HEK293 (cell line): ENCODE data around the gene TBC1D9B.

Experiments used
- FEZF1 ChIP-seq: fragments of 450-650 bp; formaldehyde crosslinking; IDR thresholded peaks from 2 replicates; pipeline ENCODE4 v1.5.1; 2016; ENCODE audit warnings: missing biosample characterization, missing genetic modification characterization
- GLI2 ChIP-seq: fragments of 450-650 bp; formaldehyde crosslinking; IDR thresholded peaks from 2 replicates; pipeline ENCODE4; 2017; ENCODE audit warnings: missing biosample characterization, missing genetic modification characterization, low read depth, borderline replicate concordance
- GLIS2 ChIP-seq: fragments of 450-650 bp; formaldehyde crosslinking; IDR thresholded peaks from 2 replicates; pipeline ENCODE4 v1.5.1; 2016; ENCODE audit warnings: missing biosample characterization, missing genetic modification characterization
- SP3 ChIP-seq: fragments of 450-650 bp; formaldehyde crosslinking; IDR thresholded peaks from 2 replicates; pipeline ENCODE4 v1.5.1; 2016; ENCODE audit warnings: missing biosample characterization, missing genetic modification characterization
- YY2 ChIP-seq: fragments of 450-650 bp; formaldehyde crosslinking; IDR thresholded peaks from 2 replicates; pipeline ENCODE4 v1.5.1; 2016; ENCODE audit warnings: missing biosample characterization, missing genetic modification characterization
- ZBTB1 ChIP-seq: fragments of 450-650 bp; formaldehyde crosslinking; IDR thresholded peaks from 2 replicates; pipeline ENCODE4 v1.5.1; 2016; ENCODE audit warnings: missing biosample characterization, missing genetic modification characterization
- ZNF10 ChIP-seq: fragments of 450-650 bp; formaldehyde crosslinking; IDR thresholded peaks from 2 replicates; pipeline ENCODE4 v1.5.1; 2017; ENCODE audit warnings: missing biosample characterization, missing genetic modification characterization
- ZNF121 ChIP-seq: fragments of 450-650 bp; formaldehyde crosslinking; IDR thresholded peaks from 2 replicates; pipeline ENCODE4 v1.5.1; 2016; ENCODE audit warnings: missing biosample characterization, missing genetic modification characterization
- ZNF19 ChIP-seq: fragments of 450-650 bp; formaldehyde crosslinking; IDR thresholded peaks from 2 replicates; pipeline ENCODE4; 2016; ENCODE audit warnings: missing biosample characterization, missing genetic modification characterization, low read depth
- ZNF302 ChIP-seq: fragments of 450-650 bp; formaldehyde crosslinking; IDR thresholded peaks from 2 replicates; pipeline ENCODE4 v1.5.1; 2016; ENCODE audit warnings: missing biosample characterization, missing genetic modification characterization, low read depth
- ZNF341 ChIP-seq: fragments of 450-650 bp; formaldehyde crosslinking; IDR thresholded peaks from 2 replicates; pipeline ENCODE4; 2016; ENCODE audit warnings: low read depth, missing biosample characterization, missing genetic modification characterization
- ZNF48 ChIP-seq: fragments of 450-650 bp; formaldehyde crosslinking; IDR thresholded peaks from 2 replicates; pipeline ENCODE4 v1.5.1; 2016; ENCODE audit warnings: missing biosample characterization, missing genetic modification characterization
- ZNF510 ChIP-seq: fragments of 450-650 bp; formaldehyde crosslinking; IDR thresholded peaks from 2 replicates; pipeline ENCODE4 v1.5.1; 2018; ENCODE audit warnings: mild to moderate bottlenecking, missing genetic modification characterization, missing biosample characterization; ENCODE audit not compliant: insufficient replicate concordance
- ZNF521 ChIP-seq: fragments of 450-650 bp; formaldehyde crosslinking; IDR thresholded peaks from 2 replicates; pipeline ENCODE4 v1.5.1; 2017; ENCODE audit warnings: missing biosample characterization, mild to moderate bottlenecking, missing genetic modification characterization
- ZNF585B ChIP-seq: fragments of 450-650 bp; formaldehyde crosslinking; IDR thresholded peaks from 2 replicates; pipeline ENCODE4 v1.5.1; 2016; ENCODE audit warnings: missing biosample characterization, missing genetic modification characterization
- ZNF701 ChIP-seq: fragments of 450-650 bp; formaldehyde crosslinking; IDR thresholded peaks from 2 replicates; pipeline ENCODE4 v1.5.1; 2016; ENCODE audit warnings: missing biosample characterization, missing genetic modification characterization
- ZNF747 ChIP-seq: fragments of 450-650 bp; formaldehyde crosslinking; IDR thresholded peaks from 2 replicates; pipeline ENCODE4 v1.5.1; 2016; ENCODE audit warnings: missing biosample characterization, missing genetic modification characterization
- ZNF76 ChIP-seq: fragments of 450-650 bp; formaldehyde crosslinking; IDR thresholded peaks from 2 replicates; pipeline ENCODE4; 2016; ENCODE audit warnings: low read depth, missing biosample characterization, missing genetic modification characterization, borderline replicate concordance
- ZSCAN30 ChIP-seq: fragments of 450-650 bp; IDR thresholded peaks from 2 replicates; pipeline ENCODE4 v1.5.1; 2018; ENCODE audit warnings: missing biosample characterization, mild to moderate bottlenecking, missing genetic modification characterization, moderate library complexity
- TF ChIP-seq, protein P1 (sequence below): fragments of 450-650 bp; formaldehyde crosslinking; IDR thresholded peaks from 2 replicates; pipeline ENCODE4 v1.5.1; 2016; ENCODE audit warnings: missing biosample characterization, missing genetic modification characterization, low read depth
- TF ChIP-seq, protein P2 (sequence below): fragments of 450-650 bp; formaldehyde crosslinking; optimal IDR thresholded peaks from 2 replicates; pipeline ENCODE3; 2016; ENCODE audit warnings: missing biosample characterization, mild to moderate bottlenecking, missing genetic modification characterization
- TF ChIP-seq, protein P3 (sequence below): fragments of 450-650 bp; formaldehyde crosslinking; IDR thresholded peaks from 2 replicates; pipeline ENCODE4 v1.5.1; 2016; ENCODE audit warnings: missing biosample characterization, missing genetic modification characterization
- TF ChIP-seq, protein P4 (sequence below): fragments of 450-650 bp; formaldehyde crosslinking; IDR thresholded peaks from 2 replicates; pipeline ENCODE4 v1.5.1; 2017; ENCODE audit warnings: missing biosample characterization, missing genetic modification characterization
- TF ChIP-seq, protein P5 (sequence below): fragments of 450-650 bp; formaldehyde crosslinking; IDR thresholded peaks from 2 replicates; pipeline ENCODE4 v1.5.1; 2016; ENCODE audit warnings: missing biosample characterization, missing genetic modification characterization
- TF ChIP-seq, protein P6 (sequence below): fragments of 450-650 bp; formaldehyde crosslinking; IDR thresholded peaks from 2 replicates; pipeline ENCODE4 v1.5.1; 2017; ENCODE audit warnings: missing biosample characterization, mild to moderate bottlenecking, missing genetic modification characterization, moderate library complexity
- TF ChIP-seq, protein P7 (sequence below): fragments of 450-650 bp; formaldehyde crosslinking; IDR thresholded peaks from 2 replicates; pipeline ENCODE4 v1.5.1; 2016; ENCODE audit warnings: missing biosample characterization, missing genetic modification characterization
- TF ChIP-seq, protein P8 (sequence below): fragments of 450-650 bp; formaldehyde crosslinking; IDR thresholded peaks from 2 replicates; pipeline ENCODE4 v1.5.1; 2016; ENCODE audit warnings: missing biosample characterization, missing genetic modification characterization

The TBC1D9B gene

DNA sequence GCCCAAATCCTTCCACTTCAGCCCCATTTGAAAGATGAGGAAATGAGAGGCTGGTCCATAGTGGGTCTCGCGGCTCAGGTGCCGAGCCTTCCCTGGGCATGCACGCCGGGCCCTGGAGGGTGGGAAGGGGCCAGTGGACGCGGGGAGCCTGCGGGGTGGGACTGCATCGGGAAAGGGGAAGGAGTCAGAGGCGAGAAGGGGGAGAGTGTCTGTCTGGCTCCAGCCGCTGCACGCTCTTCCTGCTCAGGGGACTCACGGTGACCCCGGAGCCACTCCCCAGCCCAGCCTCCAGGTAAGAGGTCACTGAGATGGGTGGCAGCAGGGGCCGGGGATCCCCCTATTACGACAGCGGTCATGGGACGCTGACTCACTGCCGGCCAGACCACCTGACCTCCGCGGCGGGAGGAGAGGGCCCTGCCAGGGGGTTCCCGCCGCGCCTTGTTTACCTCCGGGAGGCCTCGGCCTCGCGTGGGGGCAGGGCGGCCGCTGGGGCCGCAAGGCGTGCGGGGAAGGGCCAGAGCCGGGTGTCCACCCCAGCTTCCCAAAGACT lies 88.9 kb downstream of the TBC1D9B start (continued):
- TF ChIP-seq, protein P1, sequence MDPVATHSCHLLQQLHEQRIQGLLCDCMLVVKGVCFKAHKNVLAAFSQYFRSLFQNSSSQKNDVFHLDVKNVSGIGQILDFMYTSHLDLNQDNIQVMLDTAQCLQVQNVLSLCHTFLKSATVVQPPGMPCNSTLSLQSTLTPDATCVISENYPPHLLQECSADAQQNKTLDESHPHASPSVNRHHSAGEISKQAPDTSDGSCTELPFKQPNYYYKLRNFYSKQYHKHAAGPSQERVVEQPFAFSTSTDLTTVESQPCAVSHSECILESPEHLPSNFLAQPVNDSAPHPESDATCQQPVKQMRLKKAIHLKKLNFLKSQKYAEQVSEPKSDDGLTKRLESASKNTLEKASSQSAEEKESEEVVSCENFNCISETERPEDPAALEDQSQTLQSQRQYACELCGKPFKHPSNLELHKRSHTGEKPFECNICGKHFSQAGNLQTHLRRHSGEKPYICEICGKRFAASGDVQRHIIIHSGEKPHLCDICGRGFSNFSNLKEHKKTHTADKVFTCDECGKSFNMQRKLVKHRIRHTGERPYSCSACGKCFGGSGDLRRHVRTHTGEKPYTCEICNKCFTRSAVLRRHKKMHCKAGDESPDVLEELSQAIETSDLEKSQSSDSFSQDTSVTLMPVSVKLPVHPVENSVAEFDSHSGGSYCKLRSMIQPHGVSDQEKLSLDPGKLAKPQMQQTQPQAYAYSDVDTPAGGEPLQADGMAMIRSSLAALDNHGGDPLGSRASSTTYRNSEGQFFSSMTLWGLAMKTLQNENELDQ: no peak
- TF ChIP-seq SP3: peak; percentile 97
- no peak for TF ChIP-seq ZNF585B (tag by site-specific recombination)
- TF ChIP-seq, protein P2, sequence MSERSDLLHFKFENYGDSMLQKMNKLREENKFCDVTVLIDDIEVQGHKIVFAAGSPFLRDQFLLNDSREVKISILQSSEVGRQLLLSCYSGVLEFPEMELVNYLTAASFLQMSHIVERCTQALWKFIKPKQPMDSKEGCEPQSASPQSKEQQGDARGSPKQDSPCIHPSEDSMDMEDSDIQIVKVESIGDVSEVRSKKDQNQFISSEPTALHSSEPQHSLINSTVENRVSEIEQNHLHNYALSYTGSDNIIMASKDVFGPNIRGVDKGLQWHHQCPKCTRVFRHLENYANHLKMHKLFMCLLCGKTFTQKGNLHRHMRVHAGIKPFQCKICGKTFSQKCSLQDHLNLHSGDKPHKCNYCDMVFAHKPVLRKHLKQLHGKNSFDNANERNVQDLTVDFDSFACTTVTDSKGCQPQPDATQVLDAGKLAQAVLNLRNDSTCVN (tag by site-specific recombination): peak; percentile 63
- TF ChIP-seq, protein P3, sequence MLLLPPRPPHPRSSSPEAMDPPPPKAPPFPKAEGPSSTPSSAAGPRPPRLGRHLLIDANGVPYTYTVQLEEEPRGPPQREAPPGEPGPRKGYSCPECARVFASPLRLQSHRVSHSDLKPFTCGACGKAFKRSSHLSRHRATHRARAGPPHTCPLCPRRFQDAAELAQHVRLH (tag by site-specific recombination): no peak
- TF ChIP-seq, protein P4, sequence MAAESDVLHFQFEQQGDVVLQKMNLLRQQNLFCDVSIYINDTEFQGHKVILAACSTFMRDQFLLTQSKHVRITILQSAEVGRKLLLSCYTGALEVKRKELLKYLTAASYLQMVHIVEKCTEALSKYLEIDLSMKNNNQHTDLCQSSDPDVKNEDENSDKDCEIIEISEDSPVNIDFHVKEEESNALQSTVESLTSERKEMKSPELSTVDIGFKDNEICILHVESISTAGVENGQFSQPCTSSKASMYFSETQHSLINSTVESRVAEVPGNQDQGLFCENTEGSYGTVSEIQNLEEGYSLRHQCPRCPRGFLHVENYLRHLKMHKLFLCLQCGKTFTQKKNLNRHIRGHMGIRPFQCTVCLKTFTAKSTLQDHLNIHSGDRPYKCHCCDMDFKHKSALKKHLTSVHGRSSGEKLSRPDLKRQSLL: 0 out of 2 replicates have a peak, but pooled peaks have one; percentile 37
- peak; percentile 96 for TF ChIP-seq GLIS2 (tag by site-specific recombination)
- TF ChIP-seq, protein P5, sequence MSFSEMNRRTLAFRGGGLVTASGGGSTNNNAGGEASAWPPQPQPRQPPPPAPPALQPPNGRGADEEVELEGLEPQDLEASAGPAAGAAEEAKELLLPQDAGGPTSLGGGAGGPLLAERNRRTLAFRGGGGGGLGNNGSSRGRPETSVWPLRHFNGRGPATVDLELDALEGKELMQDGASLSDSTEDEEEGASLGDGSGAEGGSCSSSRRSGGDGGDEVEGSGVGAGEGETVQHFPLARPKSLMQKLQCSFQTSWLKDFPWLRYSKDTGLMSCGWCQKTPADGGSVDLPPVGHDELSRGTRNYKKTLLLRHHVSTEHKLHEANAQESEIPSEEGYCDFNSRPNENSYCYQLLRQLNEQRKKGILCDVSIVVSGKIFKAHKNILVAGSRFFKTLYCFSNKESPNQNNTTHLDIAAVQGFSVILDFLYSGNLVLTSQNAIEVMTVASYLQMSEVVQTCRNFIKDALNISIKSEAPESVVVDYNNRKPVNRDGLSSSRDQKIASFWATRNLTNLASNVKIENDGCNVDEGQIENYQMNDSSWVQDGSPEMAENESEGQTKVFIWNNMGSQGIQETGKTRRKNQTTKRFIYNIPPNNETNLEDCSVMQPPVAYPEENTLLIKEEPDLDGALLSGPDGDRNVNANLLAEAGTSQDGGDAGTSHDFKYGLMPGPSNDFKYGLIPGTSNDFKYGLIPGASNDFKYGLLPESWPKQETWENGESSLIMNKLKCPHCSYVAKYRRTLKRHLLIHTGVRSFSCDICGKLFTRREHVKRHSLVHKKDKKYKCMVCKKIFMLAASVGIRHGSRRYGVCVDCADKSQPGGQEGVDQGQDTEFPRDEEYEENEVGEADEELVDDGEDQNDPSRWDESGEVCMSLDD (tag by site-specific recombination): peak; percentile 99
- no peak for TF ChIP-seq YY2 (tag by site-specific recombination)
- TF ChIP-seq ZNF76 (tag by site-specific recombination): peak; percentile 86
- no peak for TF ChIP-seq ZNF19
- TF ChIP-seq ZNF701: no peak
- no peak for TF ChIP-seq ZNF48 (tag by site-specific recombination)
- no peak for TF ChIP-seq ZNF521
- TF ChIP-seq, protein P6, sequence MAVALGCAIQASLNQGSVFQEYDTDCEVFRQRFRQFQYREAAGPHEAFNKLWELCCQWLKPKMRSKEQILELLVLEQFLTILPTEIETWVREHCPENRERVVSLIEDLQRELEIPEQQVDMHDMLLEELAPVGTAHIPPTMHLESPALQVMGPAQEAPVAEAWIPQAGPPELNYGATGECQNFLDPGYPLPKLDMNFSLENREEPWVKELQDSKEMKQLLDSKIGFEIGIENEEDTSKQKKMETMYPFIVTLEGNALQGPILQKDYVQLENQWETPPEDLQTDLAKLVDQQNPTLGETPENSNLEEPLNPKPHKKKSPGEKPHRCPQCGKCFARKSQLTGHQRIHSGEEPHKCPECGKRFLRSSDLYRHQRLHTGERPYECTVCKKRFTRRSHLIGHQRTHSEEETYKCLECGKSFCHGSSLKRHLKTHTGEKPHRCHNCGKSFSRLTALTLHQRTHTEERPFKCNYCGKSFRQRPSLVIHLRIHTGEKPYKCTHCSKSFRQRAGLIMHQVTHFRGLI: no peak; the same call in 1 of the 2 replicates
- TF ChIP-seq ZNF121: no peak
- TF ChIP-seq ZNF747 (tag by site-specific recombination): no peak
- TF ChIP-seq, protein P7, sequence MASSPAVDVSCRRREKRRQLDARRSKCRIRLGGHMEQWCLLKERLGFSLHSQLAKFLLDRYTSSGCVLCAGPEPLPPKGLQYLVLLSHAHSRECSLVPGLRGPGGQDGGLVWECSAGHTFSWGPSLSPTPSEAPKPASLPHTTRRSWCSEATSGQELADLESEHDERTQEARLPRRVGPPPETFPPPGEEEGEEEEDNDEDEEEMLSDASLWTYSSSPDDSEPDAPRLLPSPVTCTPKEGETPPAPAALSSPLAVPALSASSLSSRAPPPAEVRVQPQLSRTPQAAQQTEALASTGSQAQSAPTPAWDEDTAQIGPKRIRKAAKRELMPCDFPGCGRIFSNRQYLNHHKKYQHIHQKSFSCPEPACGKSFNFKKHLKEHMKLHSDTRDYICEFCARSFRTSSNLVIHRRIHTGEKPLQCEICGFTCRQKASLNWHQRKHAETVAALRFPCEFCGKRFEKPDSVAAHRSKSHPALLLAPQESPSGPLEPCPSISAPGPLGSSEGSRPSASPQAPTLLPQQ (tag by site-specific recombination): peak; percentile 82
- TF ChIP-seq FEZF1: peak; percentile 19; the same call in 1 of the 2 replicates
- peak; percentile 93 for TF ChIP-seq ZNF10 (tag by site-specific recombination)
- TF ChIP-seq ZBTB1 (tag by site-specific recombination): no peak; the same call in 1 of the 2 replicates
- no peak for TF ChIP-seq GLI2 (tag by site-specific recombination)
- TF ChIP-seq, protein P8, sequence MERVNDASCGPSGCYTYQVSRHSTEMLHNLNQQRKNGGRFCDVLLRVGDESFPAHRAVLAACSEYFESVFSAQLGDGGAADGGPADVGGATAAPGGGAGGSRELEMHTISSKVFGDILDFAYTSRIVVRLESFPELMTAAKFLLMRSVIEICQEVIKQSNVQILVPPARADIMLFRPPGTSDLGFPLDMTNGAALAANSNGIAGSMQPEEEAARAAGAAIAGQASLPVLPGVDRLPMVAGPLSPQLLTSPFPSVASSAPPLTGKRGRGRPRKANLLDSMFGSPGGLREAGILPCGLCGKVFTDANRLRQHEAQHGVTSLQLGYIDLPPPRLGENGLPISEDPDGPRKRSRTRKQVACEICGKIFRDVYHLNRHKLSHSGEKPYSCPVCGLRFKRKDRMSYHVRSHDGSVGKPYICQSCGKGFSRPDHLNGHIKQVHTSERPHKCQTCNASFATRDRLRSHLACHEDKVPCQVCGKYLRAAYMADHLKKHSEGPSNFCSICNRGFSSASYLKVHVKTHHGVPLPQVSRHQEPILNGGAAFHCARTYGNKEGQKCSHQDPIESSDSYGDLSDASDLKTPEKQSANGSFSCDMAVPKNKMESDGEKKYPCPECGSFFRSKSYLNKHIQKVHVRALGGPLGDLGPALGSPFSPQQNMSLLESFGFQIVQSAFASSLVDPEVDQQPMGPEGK (tag by site-specific recombination): peak; percentile 96
- TF ChIP-seq ZNF302 (tag by site-specific recombination): no peak
- no peak for TF ChIP-seq ZNF510 (tag by site-specific recombination)
- TF ChIP-seq ZNF341 (tag by site-specific recombination): peak; percentile 88
- peak; percentile 96 for TF ChIP-seq ZSCAN30 (tag by site-specific recombination)
